Left forelimb (tissue), 1 donor: ENCODE data around the gene DRAP1.

Experiments
- DNase-seq: peaks from one replicate; pipeline ENCODE4 v3.0.0-alpha.2; 2018; ENCODE audit warnings: low spot score

DRAP1 gene

DNA sequence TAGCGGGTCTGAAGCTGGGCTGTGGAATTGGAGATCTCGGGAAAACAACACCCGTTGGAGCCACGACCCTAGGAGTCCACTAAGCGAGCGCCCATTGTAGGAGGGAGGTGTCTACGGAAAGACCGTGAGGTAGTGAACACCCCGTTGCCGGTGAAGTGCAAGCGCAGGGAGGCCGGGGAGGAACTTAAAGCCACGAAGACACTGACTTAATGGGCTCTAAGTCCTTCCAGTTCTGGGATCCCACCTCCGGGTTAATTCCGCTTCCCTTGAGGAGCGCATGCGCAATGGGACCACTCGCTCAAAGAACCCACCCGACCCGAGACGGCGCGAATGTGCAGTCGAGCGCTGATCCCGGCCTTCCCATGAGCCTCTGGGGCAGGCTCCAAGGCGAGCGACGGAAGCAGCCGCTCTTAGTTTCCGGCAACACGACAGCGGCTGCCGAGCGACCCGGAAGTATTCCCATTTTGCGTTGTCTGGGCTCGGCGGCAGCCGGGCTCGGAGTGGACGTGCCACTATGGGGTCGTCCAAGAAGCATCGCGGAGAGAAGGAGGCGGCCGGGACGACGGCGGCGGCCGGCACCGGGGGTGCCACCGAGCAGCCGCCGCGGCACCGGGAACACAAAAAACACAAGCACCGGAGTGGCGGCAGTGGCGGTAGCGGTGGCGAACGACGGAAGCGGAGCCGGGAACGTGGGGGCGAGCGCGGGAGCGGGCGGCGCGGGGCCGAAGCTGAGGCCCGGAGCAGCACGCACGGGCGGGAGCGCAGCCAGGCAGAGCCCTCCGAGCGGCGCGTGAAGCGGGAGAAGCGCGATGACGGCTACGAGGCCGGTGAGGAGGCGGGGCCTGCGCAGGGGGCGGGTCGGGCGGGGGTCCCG lies 42.3 kb downstream of the DRAP1 start, which contains the start of gene SART1:
Gene SART1 (plus strand): TSS at position 468 of the 874 bp plus-strand sequence. CDS start 47 bp downstream, at position 515.
- peak; percentile 98 for DNase-seq

DNA sequence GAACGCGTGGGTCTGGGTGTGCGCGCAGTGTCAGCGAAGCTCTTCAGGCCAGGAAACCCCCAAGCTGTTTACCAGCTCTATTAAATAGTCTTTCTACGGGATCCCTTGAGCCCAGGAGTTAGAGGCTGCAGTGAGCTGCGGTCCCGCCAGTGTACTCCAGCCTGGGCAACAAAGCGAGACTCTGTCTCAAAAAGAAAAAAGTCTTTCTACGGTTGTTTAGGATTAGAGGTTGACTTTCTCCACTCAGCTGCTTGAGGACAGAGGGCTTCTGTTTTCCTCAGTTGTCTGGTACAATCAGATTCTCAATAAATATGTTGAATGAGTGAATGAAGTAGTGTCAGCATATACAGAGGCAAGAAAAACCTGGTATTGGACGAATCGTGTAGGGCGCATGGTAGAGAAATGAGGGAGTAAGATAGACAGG lies 42.9 kb downstream of the DRAP1 start:
- DNase-seq: no peak

DNA sequence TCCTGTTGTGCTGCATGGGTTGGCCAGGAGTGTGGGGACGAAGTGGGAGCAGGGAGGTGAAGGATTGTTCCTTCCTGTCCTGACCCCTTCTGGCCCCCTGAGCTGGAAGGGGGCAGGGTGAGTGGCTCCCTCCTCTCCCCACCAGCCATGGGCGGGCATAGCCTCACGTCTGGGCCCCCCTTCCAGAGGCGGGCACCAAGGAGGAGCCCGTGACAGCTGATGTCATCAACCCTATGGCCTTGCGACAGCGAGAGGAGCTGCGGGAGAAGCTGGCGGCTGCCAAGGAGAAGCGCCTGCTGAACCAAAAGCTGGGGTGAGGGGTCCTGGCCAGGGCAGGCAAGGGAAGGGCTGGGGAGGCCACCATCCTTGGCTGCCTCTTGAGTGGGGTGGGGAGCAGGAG lies 45.7 kb downstream of the DRAP1 start:
- no peak for DNase-seq

DNA sequence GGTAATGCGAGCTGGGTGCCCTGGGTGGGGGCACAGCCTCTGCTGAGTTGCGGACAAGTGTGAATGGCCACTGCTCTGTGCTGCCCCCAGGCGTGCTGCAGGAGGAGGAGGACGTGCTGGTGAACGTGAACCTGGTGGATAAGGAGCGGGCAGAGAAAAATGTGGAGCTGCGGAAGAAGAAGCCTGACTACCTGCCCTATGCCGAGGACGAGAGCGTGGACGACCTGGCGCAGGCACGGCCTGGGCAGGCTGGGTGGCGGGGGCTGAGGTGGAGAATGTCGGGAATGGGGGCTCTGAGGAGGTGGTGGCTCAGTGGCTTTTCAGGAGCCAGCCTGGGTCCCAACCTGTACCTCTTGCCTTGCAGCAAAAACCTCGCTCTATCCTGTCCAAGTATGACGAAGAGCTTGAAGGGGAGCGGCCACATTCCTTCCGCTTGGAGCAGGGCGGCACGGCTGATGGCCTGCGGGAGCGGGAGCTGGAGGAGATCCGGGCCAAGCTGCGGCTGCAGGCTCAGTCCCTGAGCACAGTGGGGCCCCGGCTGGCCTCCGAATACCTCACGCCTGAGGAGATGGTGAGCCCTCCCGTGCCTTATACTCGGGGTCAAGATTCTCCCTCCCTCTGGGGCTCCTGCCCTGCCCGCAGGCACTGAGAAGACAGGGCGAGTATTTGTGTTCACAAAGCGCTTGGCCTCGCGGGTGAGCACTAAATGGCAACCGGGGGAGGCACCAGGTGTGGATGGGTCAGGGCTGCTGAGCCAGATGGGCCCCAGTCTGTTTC lies 46.9 kb downstream of the DRAP1 start:
- DNase-seq: no peak

DNA sequence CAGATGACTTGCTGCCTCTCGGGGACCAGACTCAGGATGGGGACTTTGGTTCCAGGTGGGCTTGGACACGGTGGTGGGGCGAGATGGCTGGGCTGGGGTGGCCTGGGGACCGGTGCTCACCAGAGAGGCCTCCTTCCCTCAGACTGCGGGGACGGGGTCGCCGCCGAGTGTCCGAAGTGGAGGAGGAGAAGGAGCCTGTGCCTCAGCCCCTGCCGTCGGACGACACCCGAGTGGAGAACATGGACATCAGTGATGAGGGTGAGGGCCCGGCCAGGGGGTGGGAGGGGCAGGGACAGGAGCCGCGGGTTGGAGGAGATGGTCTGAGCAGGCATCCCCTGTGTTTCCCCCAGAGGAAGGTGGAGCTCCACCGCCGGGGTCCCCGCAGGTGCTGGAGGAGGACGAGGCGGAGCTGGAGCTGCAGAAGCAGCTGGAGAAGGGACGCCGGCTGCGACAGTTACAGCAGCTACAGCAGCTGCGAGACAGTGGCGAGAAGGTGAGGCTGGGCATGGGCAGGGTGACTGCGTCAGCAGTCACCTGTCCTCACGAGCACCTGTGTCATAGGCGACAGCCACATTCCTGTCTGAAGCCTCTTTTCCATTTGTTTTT lies 48.2 kb downstream of the DRAP1 start:
- DNase-seq: no peak

GRCh38 chr11:65968600-65969482 lies 49.6 kb downstream of the DRAP1 start:
- DNase-seq: no peak
